SK-N-SH treated with all-trans-retinoic acid at 6 μM for 48 hours (cell line): ENCODE results near the gene ANO6.

Experiments
- RARB ChIP-seq: fragments of 250-450 bp; sonication (Bioruptor Pico); IDR thresholded peaks from 2 replicates; pipeline ENCODE4 v1.8.0; 2021; ENCODE audit warnings: mild to moderate bottlenecking, moderate library complexity
- TF ChIP-seq, protein P1 (sequence below): fragments of 250-450 bp; sonication (Bioruptor Pico); IDR thresholded peaks from 2 replicates; pipeline ENCODE4 v1.5.1; 2020; ENCODE audit warnings: low read depth, mild to moderate bottlenecking, moderate library complexity
- TF ChIP-seq, protein P2 (sequence below): fragments of 250-450 bp; sonication (Bioruptor Pico); IDR thresholded peaks from 2 replicates; pipeline ENCODE4 v1.5.1; 2021; ENCODE audit warnings: mild to moderate bottlenecking, moderate library complexity

DNA sequence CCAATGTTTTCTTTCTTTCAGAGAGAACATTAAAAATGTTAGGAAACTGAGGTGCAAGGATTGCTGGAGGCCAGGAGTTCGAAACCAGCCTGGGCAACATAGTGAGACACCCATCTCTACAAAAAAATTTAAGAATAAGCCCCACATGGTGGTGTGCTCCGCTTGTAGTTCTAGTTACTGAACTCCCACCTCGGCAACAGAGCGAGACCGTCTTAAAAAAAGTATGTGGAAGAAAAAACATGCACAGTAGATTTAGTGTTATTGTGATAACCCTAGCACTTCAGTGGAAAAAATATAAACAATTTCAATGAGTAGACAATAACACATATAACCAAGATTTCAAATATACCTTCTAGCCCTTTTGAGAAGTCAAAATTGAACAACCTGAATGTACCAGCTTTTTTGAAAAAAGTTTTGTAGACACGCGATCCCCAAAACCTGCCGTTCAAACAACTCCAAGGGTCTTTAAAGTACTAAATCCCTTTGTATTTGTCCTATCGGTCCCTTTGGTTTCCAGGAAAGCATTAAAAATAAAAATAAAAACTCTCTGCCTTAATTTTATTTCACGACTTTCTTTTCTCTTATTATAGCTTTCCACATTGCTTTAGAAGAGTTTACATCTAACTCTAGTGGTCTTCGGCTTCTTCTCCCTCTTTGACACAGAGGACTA lies 1.0 kb upstream of the ANO6 start:
- TF ChIP-seq RARB (CRISPR knock-in tag), result no peak
- TF ChIP-seq, protein P1, sequence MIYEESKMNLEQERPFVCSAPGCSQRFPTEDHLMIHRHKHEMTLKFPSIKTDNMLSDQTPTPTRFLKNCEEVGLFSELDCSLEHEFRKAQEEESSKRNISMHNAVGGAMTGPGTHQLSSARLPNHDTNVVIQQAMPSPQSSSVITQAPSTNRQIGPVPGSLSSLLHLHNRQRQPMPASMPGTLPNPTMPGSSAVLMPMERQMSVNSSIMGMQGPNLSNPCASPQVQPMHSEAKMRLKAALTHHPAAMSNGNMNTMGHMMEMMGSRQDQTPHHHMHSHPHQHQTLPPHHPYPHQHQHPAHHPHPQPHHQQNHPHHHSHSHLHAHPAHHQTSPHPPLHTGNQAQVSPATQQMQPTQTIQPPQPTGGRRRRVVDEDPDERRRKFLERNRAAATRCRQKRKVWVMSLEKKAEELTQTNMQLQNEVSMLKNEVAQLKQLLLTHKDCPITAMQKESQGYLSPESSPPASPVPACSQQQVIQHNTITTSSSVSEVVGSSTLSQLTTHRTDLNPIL, result no peak
- TF ChIP-seq, protein P2, sequence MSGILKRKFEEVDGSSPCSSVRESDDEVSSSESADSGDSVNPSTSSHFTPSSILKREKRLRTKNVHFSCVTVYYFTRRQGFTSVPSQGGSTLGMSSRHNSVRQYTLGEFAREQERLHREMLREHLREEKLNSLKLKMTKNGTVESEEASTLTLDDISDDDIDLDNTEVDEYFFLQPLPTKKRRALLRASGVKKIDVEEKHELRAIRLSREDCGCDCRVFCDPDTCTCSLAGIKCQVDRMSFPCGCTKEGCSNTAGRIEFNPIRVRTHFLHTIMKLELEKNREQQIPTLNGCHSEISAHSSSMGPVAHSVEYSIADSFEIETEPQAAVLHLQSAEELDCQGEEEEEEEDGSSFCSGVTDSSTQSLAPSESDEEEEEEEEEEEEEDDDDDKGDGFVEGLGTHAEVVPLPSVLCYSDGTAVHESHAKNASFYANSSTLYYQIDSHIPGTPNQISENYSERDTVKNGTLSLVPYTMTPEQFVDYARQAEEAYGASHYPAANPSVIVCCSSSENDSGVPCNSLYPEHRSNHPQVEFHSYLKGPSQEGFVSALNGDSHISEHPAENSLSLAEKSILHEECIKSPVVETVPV (CRISPR knock-in tag), result no peak
